Inferior parietal cortex (tissue), 1 donor: ENCODE measurements around the gene ALLC.

ENCODE experiments used
- DNase-seq: peaks from one replicate; pipeline ENCODE4 v3.0.0-alpha.2; 2016; ENCODE audit errors: extremely low spot score

ALLC gene

DNA sequence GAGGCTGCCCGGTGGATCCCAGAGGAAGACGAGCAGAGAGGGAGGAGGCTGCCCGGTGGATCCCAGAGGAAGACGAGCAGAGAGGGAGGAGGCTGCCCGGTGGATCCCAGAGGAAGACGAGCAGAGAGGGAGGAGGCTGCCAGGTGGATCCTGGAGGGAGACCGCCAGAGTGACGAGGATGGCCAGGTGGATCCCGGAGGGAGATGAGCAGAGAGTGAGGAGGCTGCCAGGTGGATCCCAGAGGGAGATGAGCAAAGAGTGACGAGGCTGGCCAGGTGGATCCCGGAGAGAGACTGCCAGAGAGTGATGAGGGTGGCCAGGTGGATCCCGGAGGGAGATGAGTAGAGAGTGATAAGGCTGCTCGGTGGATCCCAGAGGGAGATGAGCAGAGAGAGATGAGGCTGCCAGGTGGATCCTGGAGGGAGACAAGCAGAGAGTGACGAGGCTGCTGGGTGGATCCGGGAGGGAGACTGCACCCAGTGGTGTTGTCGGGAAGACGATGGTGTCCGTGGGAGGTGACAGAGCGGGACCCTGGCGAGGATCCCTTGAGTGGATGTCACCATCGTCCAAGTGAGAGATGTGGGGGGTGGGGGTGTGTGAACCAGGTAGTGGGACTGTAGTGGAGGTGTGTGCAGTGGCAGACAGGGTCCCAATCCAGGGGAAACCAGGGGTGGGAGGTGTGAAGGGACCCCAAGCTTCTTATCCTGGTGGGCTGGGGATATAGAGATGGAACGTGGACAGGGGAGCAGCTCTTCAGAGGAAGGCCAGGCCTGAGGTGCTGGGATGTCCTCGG lies 67.7 kb downstream of the ALLC start:
- DNase-seq: no peak

DNA sequence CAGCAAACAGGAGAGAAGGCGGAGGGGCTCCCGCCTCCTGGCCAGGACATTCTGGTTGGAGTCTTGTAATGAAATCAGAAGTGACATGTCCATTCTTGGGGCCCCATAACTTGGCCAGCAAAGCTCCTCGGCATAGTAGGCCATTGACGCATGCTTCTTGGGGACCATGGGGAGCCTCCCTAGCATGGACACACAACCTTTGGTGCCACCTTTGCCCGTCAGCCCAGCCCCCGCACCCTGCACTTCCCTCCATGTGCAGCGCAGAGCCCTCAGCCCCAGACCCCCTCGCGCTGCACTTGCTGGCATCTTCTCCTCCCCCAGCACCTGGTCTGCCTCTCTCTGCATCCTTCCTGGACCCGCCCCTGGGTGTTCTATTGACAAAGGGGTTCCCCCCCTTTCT lies 68.5 kb downstream of the ALLC start:
- DNase-seq: no peak

DNA sequence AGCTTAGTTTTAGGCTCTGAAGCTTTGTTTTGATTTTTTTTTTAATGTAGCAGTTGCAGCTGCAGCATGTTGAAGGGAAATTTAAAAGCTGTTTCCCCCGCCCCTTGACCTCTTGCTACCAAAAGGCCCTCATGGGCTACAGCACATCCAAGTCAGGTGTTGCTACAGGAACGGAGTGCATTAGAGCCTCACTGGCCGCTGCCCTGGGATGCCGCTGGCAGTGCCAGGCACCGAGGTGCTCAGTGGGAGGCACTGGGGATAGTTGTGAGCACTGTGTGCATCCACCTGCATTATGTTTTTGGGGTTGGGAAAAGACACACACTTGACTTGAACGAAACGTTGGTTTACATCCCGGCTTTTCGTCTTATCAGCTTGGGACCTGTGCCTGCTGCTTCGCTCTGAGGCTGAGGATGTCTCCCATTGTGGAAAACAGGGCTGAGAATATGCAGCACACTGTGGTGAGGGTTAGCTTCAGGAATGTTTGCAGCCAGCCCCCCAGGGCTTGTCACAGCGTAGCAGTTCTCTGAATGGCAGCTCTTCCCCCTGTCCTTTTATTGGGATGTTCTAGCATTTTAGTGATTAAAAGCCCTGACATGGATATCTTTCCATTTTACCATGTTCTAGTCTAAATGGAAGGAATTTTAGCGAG lies 69.5 kb downstream of the ALLC start:
- no peak for DNase-seq

DNA sequence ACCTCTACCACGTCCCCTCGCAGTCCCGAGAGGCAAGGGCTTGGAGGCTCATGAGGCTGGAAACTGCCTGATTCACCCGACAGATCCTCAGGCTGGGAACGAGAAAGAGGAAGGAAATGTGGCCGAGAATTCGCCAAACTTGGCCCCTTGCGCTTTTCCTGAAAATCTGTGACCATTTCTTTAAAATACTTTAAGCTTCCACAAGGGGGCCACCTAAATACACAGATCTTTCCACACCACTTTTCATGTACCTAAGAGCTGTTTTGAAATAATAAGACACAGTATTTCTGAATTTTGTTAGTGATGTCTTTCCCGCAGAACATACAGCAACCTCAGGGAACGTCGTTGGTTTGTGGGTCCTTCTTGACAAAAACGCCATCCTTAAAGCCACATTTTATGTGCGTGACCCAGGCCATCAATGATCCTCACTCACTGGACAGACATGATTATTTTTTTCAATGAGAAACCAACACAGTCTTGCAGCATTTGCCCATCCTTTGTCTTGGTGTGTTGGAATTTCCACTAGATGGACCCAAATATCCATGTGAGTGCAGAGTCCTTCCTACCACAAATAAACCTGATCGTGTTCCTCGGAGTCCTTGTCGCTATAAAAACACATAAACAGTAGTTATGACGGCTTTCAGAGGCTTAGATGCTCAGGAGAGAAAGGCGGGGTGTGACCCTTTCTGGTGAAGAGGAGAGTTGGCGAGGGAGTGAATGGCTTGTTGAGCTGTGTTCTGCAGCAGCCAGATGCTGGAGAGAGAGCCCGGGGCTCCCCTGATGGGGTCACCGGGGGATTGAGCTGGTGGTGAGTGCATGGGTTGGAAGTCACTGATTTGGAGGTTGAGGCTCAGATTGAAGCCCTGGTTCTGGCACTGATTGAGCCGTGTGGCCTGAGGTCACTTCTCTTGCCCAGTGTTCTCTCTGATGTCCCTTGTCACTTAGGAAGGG lies 70.4 kb downstream of the ALLC start:
- DNase-seq: peak; percentile 67

DNA sequence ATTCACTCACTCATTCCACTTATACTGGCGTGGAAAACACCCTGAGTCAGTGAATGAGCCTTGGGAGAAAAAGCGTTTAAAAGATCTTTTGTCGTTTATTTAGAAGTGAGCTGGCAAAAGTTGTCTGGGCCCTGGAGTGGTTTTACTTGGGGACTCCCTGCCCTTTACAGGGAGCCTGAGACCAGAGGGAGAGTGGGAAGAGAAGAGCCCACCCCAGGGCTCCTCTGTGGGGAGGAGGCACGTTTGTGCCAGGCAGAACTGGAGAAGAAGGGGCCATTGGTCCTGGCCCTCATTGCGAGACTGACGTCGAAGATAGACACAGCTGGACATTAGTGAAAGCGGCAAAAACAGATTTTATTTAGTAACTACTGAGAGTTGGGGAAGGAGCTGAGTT lies 71.1 kb downstream of the ALLC start:
- no peak for DNase-seq

DNA sequence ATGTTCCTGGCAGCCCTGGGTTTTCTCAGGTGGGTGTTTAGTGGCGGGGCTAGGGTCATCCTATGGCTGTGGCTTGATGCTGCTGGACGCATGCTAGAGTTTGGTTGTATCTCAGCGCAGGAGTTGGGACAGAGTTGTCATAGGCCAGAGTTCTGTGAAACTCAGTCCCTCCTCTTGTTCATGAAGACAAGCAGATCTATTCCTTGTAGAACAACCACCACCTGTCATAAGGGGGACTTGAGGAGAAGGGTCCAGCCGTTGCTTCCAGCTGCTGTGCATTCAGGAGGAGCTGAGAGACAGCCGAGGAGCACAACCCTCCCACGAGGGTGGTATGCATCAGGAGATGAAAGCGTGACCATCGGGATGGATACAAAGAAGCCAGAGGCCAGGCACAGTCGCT lies 71.8 kb downstream of the ALLC start:
- no peak for DNase-seq

DNA sequence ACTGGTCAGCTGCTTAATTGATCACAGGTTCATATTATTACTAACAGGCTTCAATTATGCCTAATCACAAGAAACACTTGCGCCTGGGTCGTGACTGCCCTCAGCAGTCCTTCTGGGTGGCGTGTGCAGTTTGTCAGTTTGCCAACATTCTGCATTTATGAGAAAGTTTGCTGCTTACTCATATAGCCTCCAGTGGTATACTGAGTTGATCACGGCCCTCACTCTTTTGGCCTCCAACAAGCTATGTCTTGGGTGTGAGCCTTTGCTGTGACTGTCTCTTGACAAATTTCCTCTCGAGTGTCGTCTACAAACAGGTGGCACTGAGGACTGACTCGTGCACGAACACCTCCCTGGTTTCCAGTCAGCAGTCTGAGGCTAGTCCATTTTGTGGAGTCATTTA lies 72.6 kb downstream of the ALLC start:
- no peak for DNase-seq

DNA sequence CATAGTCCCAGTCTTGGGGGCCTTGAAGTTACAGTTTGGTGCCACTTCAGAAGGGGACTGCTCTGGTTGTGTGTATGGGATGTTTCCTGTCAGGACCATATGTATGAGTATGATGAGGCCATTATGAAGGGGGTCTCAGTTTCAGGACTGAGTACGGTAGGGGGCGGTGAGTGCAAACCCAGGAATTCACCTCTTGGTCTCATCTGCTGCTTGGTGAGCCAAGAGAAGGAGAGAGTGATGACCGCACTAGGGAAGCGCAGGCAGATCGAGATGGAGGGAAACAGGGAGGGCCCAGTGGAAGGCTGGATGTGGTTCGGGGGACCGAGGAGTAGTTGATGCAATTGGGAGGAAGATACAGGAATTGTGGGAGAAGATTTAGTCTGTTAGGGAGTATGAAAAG lies 73.8 kb downstream of the ALLC start:
- DNase-seq: no peak

DNA sequence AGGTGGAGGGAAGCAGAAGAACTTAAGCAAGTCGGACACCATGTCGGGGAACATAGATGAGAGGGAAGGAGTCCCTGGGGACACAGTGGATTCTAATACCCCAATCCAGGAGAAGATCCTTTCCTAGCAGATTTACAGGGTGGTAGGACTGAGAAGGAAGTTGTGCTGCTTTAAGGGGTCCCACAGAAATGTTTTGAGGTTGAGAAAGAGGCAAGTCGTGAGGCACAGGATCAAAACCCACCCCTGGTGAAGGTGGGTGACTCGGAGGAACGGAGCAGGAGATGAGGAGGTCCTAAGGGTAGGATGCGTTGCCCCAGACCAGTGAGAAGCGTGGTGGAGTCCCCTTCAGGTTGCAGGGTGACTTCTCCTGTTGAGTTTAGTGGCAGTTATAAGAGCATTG lies 78.1 kb downstream of the ALLC start:
- no peak for DNase-seq

DNA sequence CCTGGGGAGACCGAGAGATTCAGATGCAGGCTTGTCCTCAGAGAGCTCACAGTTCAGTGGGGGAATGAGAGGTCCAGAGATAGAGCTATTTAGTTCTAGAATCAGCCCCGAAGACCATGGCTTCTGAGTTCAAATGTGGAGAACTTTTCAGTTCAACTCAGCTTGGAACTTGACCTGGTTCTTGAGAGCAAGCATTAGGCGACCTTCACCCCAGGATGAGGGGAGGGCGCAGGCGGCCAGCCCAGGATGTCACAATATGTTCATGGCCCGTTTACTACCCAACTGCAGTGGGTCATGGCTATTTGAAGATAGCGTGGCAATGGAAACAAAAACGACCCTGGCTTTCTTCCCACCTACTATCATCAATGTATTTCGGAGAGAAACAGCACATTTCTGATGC lies 79.1 kb downstream of the ALLC start:
- no peak for DNase-seq

DNA sequence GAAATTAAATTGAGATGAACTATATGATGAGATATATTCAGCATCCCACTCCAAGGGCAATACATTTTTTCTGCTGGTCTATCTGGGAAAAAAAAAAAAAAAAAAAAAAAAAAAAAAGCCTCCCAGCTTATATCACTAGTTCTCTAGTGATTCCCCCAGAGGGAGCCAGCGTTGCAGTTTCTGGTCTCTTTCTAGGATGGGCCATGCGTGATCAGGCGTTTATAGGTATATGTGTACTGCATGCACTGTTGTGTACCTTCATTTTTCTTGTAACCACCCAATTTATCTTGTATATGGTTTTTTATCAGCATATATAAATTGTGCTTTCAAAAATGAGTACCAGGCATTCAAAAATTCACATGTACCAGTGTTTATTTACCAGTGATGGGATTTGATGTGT lies 80.5 kb downstream of the ALLC start:
- no peak for DNase-seq

DNA sequence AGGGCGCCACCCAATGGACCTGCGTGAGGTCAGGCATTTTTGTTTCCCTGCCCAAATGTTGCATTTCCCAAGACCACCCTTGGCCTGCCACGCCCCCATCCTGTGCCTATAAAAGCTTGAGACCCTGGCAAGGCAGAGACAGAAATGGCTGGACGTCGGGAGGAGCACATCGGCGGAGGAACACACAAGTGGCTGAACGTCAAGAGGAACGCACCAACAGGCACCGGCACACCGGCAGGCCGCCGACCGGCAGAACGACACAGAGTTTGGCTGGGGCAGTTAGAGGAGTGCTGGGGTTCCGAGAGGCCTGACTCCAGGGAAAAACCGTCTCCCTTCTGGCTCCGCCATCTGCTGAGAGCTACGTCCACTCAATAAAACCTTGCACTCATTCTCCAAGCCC lies 81.3 kb downstream of the ALLC start:
- no peak for DNase-seq

DNA sequence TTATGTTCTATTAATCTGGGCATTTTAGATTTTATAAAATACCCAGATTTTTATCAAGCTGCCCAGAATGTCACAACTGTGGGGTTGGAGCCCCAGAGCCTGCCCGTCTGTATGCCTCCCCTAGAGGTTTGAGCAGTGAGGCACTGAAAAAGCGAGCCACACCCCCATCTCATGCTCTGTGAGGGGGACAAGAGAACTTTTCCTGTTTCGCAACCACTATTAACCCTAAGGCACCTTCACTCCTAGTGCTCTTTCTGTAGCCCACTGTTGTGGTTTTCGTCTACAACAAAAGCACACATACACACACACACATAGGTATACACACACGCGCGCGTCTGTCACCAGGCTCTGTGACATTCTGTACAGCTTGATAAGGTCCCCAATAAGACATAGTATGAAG lies 83.4 kb downstream of the ALLC start:
- DNase-seq: no peak

DNA sequence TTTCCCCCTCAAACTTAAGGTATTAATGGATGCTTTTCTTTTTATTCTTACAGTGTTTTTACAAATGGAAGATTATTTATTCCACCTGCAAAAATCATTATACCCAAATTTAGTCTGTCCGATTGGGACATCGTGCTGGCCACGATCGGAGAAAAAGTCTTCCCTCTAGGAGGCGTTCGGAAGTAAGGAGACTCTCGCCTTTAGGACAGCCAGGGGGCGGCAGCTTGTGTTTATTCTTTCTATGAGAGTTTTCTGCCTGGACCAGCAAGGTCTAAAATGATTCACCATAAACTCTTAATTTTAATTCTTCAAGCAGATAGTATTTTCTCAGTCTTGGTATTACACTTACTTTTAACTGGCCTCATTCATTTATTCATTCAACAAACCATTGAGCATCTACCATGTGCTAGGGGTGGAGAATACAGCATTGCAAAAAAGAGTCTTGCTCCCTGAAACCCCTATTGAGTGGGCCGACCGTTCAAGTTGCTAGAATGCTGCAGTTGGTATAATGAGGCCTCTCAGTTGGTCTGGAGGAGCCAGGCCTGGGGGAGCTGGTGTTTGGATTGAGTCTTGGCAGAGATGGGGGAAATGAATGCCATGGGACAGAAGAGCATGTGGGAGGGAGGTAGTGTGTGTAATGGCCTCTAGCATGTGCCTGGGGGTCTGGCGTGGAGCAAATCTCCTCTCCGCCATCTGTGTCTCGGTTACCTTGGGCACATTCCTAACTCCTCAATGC lies 84.0 kb downstream of the ALLC start:
- DNase-seq: no peak

DNA sequence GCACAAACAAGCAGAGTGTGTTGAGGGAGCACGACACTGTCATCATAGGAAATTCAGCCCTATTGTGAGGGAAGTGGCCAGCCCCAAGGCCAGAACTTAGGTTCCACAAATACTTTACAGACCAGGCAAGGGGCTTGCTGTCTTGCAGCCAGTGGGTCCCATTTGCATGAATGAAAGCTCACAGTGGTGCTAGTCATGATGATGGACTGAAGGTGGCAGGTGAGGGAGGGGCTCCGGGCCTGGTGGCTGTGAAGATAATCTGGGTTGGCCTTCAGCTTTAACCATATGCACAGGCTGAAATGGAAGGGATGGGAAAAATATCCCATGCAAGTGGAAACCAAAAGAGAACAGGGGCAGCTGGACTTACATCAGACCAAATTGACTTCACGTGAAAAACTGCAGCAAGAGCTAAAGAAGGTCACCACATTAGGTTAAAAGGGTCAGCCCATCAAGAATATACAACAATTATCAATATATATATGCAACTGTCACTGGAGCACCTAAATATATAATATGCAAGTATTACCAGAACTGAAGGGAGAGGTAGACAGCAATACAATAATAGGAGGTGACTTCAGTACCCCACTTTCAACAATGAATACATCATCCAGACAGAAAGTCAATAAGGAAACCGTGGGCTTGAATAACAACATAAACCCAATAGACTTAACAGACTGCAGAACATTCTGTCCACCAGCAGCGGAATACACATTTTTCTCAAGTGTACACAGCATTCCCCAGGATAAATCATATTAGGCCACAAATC lies 84.9 kb downstream of the ALLC start:
- no peak for DNase-seq

DNA sequence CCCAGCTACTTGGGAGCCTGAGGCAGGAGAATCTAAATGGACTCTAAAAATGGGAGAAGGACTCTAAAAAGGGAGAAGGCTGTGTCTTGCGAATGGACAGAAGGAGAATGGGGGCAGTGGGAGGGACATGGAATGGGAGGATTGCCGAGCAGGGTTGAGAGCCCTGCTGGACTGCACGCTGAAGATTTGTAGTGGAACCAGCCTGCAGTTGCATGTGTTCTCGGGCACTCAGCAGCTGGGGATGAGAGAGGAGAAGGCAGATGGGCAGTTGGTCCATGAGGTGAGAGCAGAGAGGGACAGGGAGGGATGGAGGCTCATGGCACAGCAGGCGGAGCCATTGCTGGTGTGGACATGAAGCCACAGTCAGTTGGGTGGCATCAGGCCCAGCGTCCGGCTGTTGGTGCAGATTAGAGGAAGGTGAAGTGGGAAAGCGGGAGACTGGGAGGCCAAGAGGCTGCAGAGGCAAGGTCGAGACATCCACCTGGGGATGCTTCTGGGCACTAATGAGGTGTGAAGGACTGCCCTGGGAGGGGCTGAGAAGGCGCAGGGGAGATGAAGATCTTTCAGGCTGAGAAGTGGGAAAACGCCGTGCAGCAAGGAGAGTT lies 86.1 kb downstream of the ALLC start:
- no peak for DNase-seq

DNA sequence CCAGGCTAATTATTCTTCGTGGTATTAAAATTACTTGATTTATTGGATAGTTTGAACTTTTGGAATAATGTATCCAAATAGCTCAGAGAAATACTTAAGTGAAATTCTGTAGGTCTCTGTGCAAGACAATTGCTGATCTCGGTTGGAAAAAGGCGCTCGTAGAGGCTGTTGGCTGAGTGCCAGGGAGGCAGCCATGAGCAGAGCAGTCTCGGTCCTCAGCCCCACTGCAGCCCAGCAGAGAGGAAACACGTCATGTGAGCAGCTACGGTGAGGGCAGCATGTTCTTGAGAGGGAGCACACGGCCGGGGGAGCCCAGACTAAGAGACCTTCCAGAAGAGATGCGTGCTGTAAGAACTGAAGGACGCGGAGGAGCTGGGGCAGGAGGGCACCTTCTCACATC lies 87.9 kb downstream of the ALLC start:
- DNase-seq: no peak

DNA sequence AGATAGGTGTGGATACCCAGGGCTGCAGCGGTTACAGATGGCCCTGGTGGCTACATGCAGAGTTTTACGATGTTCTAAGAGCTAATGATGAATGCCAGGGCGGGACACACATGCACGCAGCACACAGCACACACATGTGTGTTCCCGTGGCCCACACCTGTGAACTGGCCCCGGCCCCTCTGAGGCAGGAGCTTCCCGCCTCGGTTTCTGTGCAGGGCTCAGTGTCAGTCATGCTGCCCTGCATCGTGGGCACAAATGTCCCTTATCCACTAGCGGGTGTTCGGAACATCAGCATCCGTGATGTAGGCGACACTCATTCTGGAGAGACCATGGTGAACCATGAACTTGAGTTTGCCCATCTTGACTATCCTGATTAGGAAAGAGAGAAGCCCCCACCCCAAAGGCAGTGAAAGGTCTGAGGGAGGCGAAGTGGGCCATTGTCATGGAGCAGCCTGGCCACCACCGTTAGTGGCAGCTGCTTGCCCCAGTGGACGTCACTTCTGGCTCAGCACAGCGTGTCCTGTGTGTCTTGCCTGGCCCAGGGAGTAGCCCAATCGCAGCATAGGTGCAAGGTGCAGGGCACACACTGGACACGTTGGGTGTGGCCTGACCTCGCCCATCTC lies 89.1 kb downstream of the ALLC start:
- DNase-seq: no peak

DNA sequence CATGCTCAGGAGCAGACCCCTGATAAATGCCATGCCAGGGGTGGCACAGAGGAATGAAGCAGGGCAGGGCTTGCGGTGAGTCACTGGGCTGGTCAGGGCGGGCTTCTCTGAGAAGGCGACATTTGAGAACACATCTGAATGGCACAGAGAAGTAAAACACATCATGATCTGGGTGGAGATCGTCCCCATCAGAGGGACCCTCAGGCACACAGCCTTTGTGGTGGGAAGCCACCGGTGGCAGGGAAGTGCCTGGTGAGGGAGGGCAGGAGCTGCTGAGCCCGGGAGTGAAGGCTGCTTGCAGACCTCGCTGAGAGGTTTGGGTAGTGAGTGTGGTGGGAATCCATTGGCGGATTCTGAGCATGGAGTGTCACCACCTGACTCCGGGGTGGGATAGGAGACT lies 89.8 kb downstream of the ALLC start:
- DNase-seq: no peak

DNA sequence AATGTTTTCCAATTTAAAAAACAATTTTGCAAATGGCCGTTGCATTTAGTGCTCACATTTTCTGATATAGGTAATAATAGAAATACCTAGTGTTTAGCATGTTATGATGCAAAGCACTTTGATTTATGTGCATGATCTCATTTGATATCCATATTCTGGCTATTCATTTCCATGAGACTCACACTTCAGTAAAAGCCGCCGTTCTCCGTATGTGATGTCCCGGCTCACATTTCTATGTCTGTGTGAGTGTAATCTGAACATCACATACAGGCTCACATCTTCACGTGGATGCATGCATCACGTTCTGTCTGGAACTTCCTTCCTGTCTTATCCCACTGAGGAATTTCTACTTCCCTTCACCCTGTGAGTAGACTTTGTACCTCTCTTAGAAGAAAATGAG lies 91.2 kb downstream of the ALLC start:
- DNase-seq: no peak
